Neural cell (in vitro differentiated cells): ENCODE results near the gene ZNF57.

Source experiments
- EP300 ChIP-seq: fragments of 450-650 bp; conservative IDR thresholded peaks from 2 replicates; pipeline ENCODE4 v1.6.1; 2014; ENCODE audit warnings: antibody characterized with exemption, mild to moderate bottlenecking, moderate library complexity; ENCODE audit not compliant: poor library complexity, severe bottlenecking
- EZH2 ChIP-seq: fragments of 200-600, 300-800 bp; shearing (Covaris generic), sonication (generic); IDR thresholded peaks from 2 replicates; pipeline ENCODE4 v1.6.1; 2014; ENCODE audit warnings: antibody characterized with exemption, low read length, borderline replicate concordance, mild to moderate bottlenecking; ENCODE audit not compliant: insufficient read depth, poor library complexity, severe bottlenecking
- MXI1 ChIP-seq: fragments of 450-650 bp; conservative IDR thresholded peaks from 2 replicates; pipeline ENCODE4 v1.6.1; 2014; ENCODE audit warnings: antibody characterized with exemption, mild to moderate bottlenecking; ENCODE audit not compliant: poor library complexity, severe bottlenecking
- POLR2AphosphoS5 ChIP-seq: IDR thresholded peaks from 2 replicates; pipeline ENCODE4 v1.6.1; 2012
- RAD21 ChIP-seq: fragments of 450-650 bp; conservative IDR thresholded peaks from 2 replicates; pipeline ENCODE4 v1.6.1; 2014; ENCODE audit warnings: antibody characterized with exemption, mild to moderate bottlenecking, moderate library complexity
- SMC3 ChIP-seq: fragments of 450-650 bp; conservative IDR thresholded peaks from 2 replicates; pipeline ENCODE4 v1.6.1; 2014; ENCODE audit warnings: antibody characterized with exemption, mild to moderate bottlenecking, moderate library complexity; ENCODE audit not compliant: poor library complexity
- TAF1 ChIP-seq: IDR thresholded peaks from 2 replicates; pipeline ENCODE4 v1.6.1; 2012; ENCODE audit warnings: low read depth
- TF ChIP-seq, protein P1 (sequence below): fragments of 450-650 bp; IDR thresholded peaks from 2 replicates; pipeline ENCODE4 v1.5.1; 2014; ENCODE audit warnings: antibody characterized with exemption, mild to moderate bottlenecking, moderate library complexity; ENCODE audit not compliant: poor library complexity, severe bottlenecking
- TF ChIP-seq, protein P2 (sequence below): IDR thresholded peaks from 2 replicates; pipeline ENCODE4 v1.6.1; 2012; ENCODE audit warnings: borderline replicate concordance

DNA sequence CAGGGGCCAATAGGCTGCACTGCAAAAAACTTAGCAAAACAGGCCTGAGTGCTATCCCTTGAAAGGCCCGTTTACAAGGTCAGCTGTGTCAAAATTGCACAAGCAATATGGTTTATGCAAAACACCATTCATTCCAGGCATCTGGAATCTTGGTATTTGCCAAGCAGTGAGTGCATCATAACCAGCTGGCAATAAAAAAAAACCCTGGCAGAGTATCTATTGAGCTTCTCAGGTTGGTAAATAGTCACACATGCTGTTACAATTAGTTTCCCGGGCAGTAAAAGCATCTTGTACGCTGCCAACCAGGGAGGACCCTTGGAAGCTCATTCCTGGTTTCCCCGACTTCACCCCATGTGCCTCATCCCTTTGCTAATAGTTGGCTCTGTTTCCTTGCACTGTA, 22.8 kb downstream of the ZNF57 start:
- TF ChIP-seq, protein P1, sequence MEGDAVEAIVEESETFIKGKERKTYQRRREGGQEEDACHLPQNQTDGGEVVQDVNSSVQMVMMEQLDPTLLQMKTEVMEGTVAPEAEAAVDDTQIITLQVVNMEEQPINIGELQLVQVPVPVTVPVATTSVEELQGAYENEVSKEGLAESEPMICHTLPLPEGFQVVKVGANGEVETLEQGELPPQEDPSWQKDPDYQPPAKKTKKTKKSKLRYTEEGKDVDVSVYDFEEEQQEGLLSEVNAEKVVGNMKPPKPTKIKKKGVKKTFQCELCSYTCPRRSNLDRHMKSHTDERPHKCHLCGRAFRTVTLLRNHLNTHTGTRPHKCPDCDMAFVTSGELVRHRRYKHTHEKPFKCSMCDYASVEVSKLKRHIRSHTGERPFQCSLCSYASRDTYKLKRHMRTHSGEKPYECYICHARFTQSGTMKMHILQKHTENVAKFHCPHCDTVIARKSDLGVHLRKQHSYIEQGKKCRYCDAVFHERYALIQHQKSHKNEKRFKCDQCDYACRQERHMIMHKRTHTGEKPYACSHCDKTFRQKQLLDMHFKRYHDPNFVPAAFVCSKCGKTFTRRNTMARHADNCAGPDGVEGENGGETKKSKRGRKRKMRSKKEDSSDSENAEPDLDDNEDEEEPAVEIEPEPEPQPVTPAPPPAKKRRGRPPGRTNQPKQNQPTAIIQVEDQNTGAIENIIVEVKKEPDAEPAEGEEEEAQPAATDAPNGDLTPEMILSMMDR, result no peak
- TF ChIP-seq EZH2 (no peak), POLR2AphosphoS5 (no peak), EP300 (no peak), MXI1 (no peak), RAD21 (no peak), SMC3 (no peak), TAF1 (no peak)
- TF ChIP-seq, protein P2, sequence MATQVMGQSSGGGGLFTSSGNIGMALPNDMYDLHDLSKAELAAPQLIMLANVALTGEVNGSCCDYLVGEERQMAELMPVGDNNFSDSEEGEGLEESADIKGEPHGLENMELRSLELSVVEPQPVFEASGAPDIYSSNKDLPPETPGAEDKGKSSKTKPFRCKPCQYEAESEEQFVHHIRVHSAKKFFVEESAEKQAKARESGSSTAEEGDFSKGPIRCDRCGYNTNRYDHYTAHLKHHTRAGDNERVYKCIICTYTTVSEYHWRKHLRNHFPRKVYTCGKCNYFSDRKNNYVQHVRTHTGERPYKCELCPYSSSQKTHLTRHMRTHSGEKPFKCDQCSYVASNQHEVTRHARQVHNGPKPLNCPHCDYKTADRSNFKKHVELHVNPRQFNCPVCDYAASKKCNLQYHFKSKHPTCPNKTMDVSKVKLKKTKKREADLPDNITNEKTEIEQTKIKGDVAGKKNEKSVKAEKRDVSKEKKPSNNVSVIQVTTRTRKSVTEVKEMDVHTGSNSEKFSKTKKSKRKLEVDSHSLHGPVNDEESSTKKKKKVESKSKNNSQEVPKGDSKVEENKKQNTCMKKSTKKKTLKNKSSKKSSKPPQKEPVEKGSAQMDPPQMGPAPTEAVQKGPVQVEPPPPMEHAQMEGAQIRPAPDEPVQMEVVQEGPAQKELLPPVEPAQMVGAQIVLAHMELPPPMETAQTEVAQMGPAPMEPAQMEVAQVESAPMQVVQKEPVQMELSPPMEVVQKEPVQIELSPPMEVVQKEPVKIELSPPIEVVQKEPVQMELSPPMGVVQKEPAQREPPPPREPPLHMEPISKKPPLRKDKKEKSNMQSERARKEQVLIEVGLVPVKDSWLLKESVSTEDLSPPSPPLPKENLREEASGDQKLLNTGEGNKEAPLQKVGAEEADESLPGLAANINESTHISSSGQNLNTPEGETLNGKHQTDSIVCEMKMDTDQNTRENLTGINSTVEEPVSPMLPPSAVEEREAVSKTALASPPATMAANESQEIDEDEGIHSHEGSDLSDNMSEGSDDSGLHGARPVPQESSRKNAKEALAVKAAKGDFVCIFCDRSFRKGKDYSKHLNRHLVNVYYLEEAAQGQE, result no peak
